GM23338 (cell line): ENCODE data around the gene ARHGEF2. TPM values are rescaled to one million over a fixed set of nuclear protein-coding genes. Genes with fewer than 3 reads are reported as not detected.

ENCODE experiments used
- ATAC-seq: fragments of 200-7000 bp; cut with Tn5 transposase; 3 replicates; pipeline ENCODE4 v1.9.1; 2020
- DNase-seq: peaks from one replicate; pipeline ENCODE4 v3.0.0-alpha.2; 2015; ENCODE audit warnings: low spot score
- H2AFZ ChIP-seq: fragments of 200-600 bp; sonication (generic); 2 replicates; pipeline ENCODE4 v1.8.0; 2016; ENCODE audit warnings: antibody characterized with exemption, mild to moderate bottlenecking, moderate library complexity
- H3F3A ChIP-seq: fragments of 200-600 bp; sonication (generic); replicated peaks from 2 replicates; pipeline ENCODE4 v1.8.0; 2017; ENCODE audit warnings: antibody characterized with exemption, mixed run types, low read depth
- H3K27ac ChIP-seq: fragments of 200-600 bp; sonication (generic); 2 replicates; pipeline ENCODE4 v1.6.1; 2016; ENCODE audit warnings: low read depth
- H3K27me3 ChIP-seq: fragments of 200-600 bp; sonication (generic); 2 replicates; pipeline ENCODE4 v1.8.0; 2016; ENCODE audit warnings: mild to moderate bottlenecking, mixed run types, moderate library complexity; ENCODE audit not compliant: insufficient read depth
- H3K36me3 ChIP-seq: fragments of 200-600 bp; sonication (generic); 2 replicates; pipeline ENCODE4 v1.8.0; 2016; ENCODE audit warnings: mild to moderate bottlenecking; ENCODE audit not compliant: insufficient read depth
- H3K4me1 ChIP-seq: fragments of 200-600 bp; sonication (generic); 2 replicates; pipeline ENCODE4 v1.8.0; 2016; ENCODE audit warnings: mild to moderate bottlenecking, moderate library complexity; ENCODE audit not compliant: insufficient read depth
- H3K4me2 ChIP-seq: fragments of 200-600 bp; sonication (generic); 2 replicates; pipeline ENCODE4 v1.7.1; 2017; ENCODE audit warnings: mixed run types
- H3K4me3 ChIP-seq: fragments of 200-600 bp; sonication (generic); 2 replicates; pipeline ENCODE4 v1.6.1; 2016; ENCODE audit warnings: mixed run types
- H3K79me2 ChIP-seq: fragments of 200-600 bp; sonication (generic); replicated peaks from 2 replicates; pipeline ENCODE4 v1.8.0; 2017; ENCODE audit warnings: mild to moderate bottlenecking; ENCODE audit not compliant: insufficient read depth
- H3K9me2 ChIP-seq: fragments of 200-600 bp; sonication (generic); 2 replicates; pipeline ENCODE4 v1.8.0; 2017; ENCODE audit not compliant: insufficient read depth
- H4K20me1 ChIP-seq: fragments of 200-600 bp; sonication (generic); replicated peaks from 2 replicates; pipeline ENCODE4 v1.8.0; 2017; ENCODE audit warnings: mild to moderate bottlenecking; ENCODE audit not compliant: insufficient read depth
- H3K27ac Mint-ChIP-seq: 2 replicates; pipeline ENCODE4 v1.8.0; 2020; ENCODE audit warnings: inconsistent platforms, mild to moderate bottlenecking, moderate library complexity, mixed read lengths
- H3K27me3 Mint-ChIP-seq: 3 replicates; pipeline ENCODE4 v1.8.0; 2022; ENCODE audit warnings: low read depth, mild to moderate bottlenecking, moderate library complexity, mixed read lengths, inconsistent platforms; ENCODE audit not compliant: insufficient read depth, poor library complexity
- H3K36me3 Mint-ChIP-seq: 3 replicates; pipeline ENCODE4 v1.8.0; 2021; ENCODE audit warnings: low read depth, mild to moderate bottlenecking, inconsistent platforms, moderate library complexity, mixed read lengths
- H3K4me1 Mint-ChIP-seq: 3 replicates; pipeline ENCODE4 v1.8.0; 2020; ENCODE audit warnings: mild to moderate bottlenecking, inconsistent platforms, mixed read lengths
- H3K4me3 Mint-ChIP-seq: 3 replicates; pipeline ENCODE4 v1.8.0; 2021; ENCODE audit warnings: moderate library complexity, mild to moderate bottlenecking, inconsistent platforms, mixed read lengths
- H3K9me3 Mint-ChIP-seq: 3 replicates; pipeline ENCODE4 v1.8.0; 2020; ENCODE audit warnings: moderate library complexity, mild to moderate bottlenecking, inconsistent platforms, mixed read lengths
- CREB1 ChIP-seq: fragments of 250-450 bp; sonication (Bioruptor Pico); IDR thresholded peaks from 2 replicates; pipeline ENCODE4 v1.5.0; 2020; ENCODE audit warnings: low read depth, mild to moderate bottlenecking, moderate library complexity
- CTCF ChIP-seq, 2 experiments: fragments of 200-600 bp in 1 of 2; sonication (generic) in 1 of 2; conservative IDR thresholded peaks; 2 replicates each; pipeline versions ENCODE4 v1.5.1 to v1.6.1; 2016 to 2017; ENCODE audit warnings: antibody characterized with exemption in 2 of 2, low read depth in 2 of 2, mild to moderate bottlenecking in 2 of 2, moderate library complexity in 1 of 2
- EZH2 ChIP-seq: fragments of 200-600 bp; sonication (generic); IDR thresholded peaks from one replicate; pipeline ENCODE4 v1.8.0; 2017; ENCODE audit warnings: antibody characterized with exemption, mild to moderate bottlenecking, low read depth; ENCODE audit not compliant: unreplicated experiment
- EZH2phosphoT487 ChIP-seq: fragments of 200-600 bp; sonication (generic); IDR thresholded peaks from one replicate; pipeline ENCODE4 v1.8.1; 2018; ENCODE audit warnings: antibody characterized with exemption; ENCODE audit not compliant: unreplicated experiment
- JUNB ChIP-seq: IDR thresholded peaks from one replicate; pipeline ENCODE4 v1.6.1; 2016; ENCODE audit warnings: antibody characterized with exemption; ENCODE audit not compliant: unreplicated experiment
- NANOG ChIP-seq: IDR thresholded peaks from 2 replicates; pipeline ENCODE4 v1.6.1; 2016; ENCODE audit warnings: antibody characterized with exemption, borderline replicate concordance
- POLR2AphosphoS5 ChIP-seq: IDR thresholded peaks from 2 replicates; pipeline ENCODE4 v1.6.1; 2016; ENCODE audit warnings: antibody characterized with exemption, low read depth
- ZNF114 ChIP-seq: fragments of 250-450 bp; sonication (Bioruptor Pico); IDR thresholded peaks from 2 replicates; pipeline ENCODE4 v1.5.0; 2020; ENCODE audit warnings: mild to moderate bottlenecking, moderate library complexity
- ZNF331 ChIP-seq: fragments of 250-450 bp; sonication (Bioruptor Pico); IDR thresholded peaks from 2 replicates; pipeline ENCODE4 v1.5.0; 2020; ENCODE audit warnings: low read depth, mild to moderate bottlenecking, moderate library complexity
- polyA plus RNA-seq: library from polyadenylated mRNA; unstranded; fragments of >200 nt; fragmentation: Nextera tagmentation; extraction: Ambion mirVana; gene quantifications from 2 replicates; pipeline ENCODE4 v1.2.1, GENCODE V29; 2016
- total RNA-seq: library from RNA; depleted of rRNA; stranded (reverse); fragments of >200 nt; shearing (Covaris generic); gene quantifications from 2 replicates; pipeline ENCODE4 v1.2.3, GENCODE V29; 2014
- TF ChIP-seq, protein P1 (sequence below): IDR thresholded peaks from 2 replicates; pipeline ENCODE4 v1.6.1; 2016; ENCODE audit warnings: antibody characterized with exemption
- TF ChIP-seq, protein P2 (sequence below): fragments of 250-450 bp; sonication (Bioruptor Pico); IDR thresholded peaks from 2 replicates; pipeline ENCODE4 v1.5.0; 2020; ENCODE audit warnings: mild to moderate bottlenecking, moderate library complexity

Gene ARHGEF2
- total and polyA plus RNA-seq, 2 experiments from 2014 or later = 23.0 to 87.6 TPM

- TF ChIP-seq, protein P1, sequence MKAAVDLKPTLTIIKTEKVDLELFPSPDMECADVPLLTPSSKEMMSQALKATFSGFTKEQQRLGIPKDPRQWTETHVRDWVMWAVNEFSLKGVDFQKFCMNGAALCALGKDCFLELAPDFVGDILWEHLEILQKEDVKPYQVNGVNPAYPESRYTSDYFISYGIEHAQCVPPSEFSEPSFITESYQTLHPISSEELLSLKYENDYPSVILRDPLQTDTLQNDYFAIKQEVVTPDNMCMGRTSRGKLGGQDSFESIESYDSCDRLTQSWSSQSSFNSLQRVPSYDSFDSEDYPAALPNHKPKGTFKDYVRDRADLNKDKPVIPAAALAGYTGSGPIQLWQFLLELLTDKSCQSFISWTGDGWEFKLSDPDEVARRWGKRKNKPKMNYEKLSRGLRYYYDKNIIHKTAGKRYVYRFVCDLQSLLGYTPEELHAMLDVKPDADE = no peak
- TF ChIP-seq ZNF331 = no peak
- TF ChIP-seq, protein P2, sequence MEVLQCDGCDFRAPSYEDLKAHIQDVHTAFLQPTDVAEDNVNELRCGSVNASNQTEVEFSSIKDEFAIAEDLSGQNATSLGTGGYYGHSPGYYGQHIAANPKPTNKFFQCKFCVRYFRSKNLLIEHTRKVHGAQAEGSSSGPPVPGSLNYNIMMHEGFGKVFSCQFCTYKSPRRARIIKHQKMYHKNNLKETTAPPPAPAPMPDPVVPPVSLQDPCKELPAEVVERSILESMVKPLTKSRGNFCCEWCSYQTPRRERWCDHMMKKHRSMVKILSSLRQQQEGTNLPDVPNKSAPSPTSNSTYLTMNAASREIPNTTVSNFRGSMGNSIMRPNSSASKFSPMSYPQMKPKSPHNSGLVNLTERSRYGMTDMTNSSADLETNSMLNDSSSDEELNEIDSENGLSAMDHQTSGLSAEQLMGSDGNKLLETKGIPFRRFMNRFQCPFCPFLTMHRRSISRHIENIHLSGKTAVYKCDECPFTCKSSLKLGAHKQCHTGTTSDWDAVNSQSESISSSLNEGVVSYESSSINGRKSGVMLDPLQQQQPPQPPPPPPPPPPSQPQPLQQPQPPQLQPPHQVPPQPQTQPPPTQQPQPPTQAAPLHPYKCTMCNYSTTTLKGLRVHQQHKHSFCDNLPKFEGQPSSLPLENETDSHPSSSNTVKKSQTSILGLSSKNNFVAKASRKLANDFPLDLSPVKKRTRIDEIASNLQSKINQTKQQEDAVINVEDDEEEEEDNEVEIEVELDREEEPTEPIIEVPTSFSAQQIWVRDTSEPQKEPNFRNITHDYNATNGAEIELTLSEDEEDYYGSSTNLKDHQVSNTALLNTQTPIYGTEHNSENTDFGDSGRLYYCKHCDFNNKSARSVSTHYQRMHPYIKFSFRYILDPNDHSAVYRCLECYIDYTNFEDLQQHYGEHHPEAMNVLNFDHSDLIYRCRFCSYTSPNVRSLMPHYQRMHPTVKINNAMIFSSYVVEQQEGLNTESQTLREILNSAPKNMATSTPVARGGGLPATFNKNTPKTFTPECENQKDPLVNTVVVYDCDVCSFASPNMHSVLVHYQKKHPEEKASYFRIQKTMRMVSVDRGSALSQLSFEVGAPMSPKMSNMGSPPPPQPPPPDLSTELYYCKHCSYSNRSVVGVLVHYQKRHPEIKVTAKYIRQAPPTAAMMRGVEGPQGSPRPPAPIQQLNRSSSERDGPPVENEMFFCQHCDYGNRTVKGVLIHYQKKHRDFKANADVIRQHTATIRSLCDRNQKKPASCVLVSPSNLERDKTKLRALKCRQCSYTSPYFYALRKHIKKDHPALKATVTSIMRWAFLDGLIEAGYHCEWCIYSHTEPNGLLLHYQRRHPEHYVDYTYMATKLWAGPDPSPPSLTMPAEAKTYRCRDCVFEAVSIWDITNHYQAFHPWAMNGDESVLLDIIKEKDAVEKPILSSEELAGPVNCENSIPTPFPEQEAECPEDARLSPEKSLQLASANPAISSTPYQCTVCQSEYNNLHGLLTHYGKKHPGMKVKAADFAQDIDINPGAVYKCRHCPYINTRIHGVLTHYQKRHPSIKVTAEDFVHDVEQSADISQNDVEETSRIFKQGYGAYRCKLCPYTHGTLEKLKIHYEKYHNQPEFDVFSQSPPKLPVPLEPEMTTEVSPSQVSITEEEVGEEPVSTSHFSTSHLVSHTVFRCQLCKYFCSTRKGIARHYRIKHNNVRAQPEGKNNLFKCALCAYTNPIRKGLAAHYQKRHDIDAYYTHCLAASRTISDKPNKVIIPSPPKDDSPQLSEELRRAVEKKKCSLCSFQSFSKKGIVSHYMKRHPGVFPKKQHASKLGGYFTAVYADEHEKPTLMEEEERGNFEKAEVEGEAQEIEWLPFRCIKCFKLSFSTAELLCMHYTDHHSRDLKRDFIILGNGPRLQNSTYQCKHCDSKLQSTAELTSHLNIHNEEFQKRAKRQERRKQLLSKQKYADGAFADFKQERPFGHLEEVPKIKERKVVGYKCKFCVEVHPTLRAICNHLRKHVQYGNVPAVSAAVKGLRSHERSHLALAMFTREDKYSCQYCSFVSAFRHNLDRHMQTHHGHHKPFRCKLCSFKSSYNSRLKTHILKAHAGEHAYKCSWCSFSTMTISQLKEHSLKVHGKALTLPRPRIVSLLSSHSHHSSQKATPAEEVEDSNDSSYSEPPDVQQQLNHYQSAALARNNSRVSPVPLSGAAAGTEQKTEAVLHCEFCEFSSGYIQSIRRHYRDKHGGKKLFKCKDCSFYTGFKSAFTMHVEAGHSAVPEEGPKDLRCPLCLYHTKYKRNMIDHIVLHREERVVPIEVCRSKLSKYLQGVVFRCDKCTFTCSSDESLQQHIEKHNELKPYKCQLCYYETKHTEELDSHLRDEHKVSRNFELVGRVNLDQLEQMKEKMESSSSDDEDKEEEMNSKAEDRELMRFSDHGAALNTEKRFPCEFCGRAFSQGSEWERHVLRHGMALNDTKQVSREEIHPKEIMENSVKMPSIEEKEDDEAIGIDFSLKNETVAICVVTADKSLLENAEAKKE (CRISPR knock-in tag) = no peak
- no peak for TF ChIP-seq EZH2phosphoT487
- TF ChIP-seq POLR2AphosphoS5 = no peak
- no peak for TF ChIP-seq NANOG
- TF ChIP-seq CREB1 = no peak
Measured at GRCh38 chr1:155970531-155971167, 7.7 kb downstream of the ARHGEF2 start (continued).

- Mint-ChIP-seq H3K36me3 (peaks cover 56% of the 10 kb centered on the region), H3K9me3 (no peaks in the 10 kb centered on the region), H3K27me3 (peaks cover 17% of the 10 kb centered on the region), H3K4me3 (no peak overlapping the region), H3K27ac (no peak overlapping the region), H3K4me1 (peaks cover 73% of the 10 kb centered on the region)
- peaks cover 55% of the 10 kb centered on the region for H3K4me1 ChIP-seq
- peaks cover 66% of the 10 kb centered on the region for H3K79me2 ChIP-seq
- no peak for DNase-seq
- ATAC-seq = no peak
- H3K27ac ChIP-seq = no peak overlapping the region
- H3K36me3 ChIP-seq = peaks cover 5% of the 10 kb centered on the region
- H3K9me2 ChIP-seq = no peaks in the 10 kb centered on the region
- H3K27me3 ChIP-seq = no peaks in the 10 kb centered on the region
- no peak overlapping the region for H2AFZ ChIP-seq
- 0 out of 2 replicates have a peak overlapping the region, but pooled peaks have one; percentile 75 for H3K4me2 ChIP-seq
- peaks cover 52% of the 10 kb centered on the region for H4K20me1 ChIP-seq
- H3F3A ChIP-seq = 0 out of 2 replicates have a peak, but pooled peaks cover 9% of the 10 kb centered on the region
- H3K4me3 ChIP-seq = no peak overlapping the region
- TF ChIP-seq NANOG (no peak), ZNF114 (CRISPR knock-in tag) (no peak), EZH2 (no peak), JUNB (no peak), CTCF (conservative IDR thresholded peaks at IDR 0.05; ENCODE audit: low read depth in 2 of 2) (no peak), EZH2phosphoT487 (no peak), CREB1 (no peak)
- TF ChIP-seq, protein P1 = no peak
Measured at GRCh38 chr1:155969377-155969791, 9.0 kb downstream of the ARHGEF2 start.
